Activated CD8-positive, alpha-beta memory T cell treated with anti-CD3 and anti-CD28 coated beads for 4 hours (primary cell): ENCODE data around the gene ATP8B3.

Experiments used
- DNase-seq, 2 donors: peaks; one replicate each; pipeline ENCODE4 v3.0.0-alpha.2; 2020; ENCODE audit warnings: low read depth in 2 of 2

ATP8B3 gene

GRCh38 chr19:1796395-1797142 lies 15.5 kb downstream of the ATP8B3 start:
- no peak for DNase-seq

GRCh38 chr19:1794424-1795172 lies 17.5 kb downstream of the ATP8B3 start:
- DNase-seq = no peak

GRCh38 chr19:1791879-1792278 lies 20.2 kb downstream of the ATP8B3 start:
- no peak for DNase-seq

- no peak for DNase-seq
These were observed 21.9 kb downstream of the ATP8B3 start for GRCh38 chr19:1790054-1790792.

GRCh38 chr19:1789261-1790041 lies 22.6 kb downstream of the ATP8B3 start:
- no peak for DNase-seq

- DNase-seq = no peak
These were observed 25.0 kb downstream of the ATP8B3 start for GRCh38 chr19:1787116-1787515.

GRCh38 chr19:1786668-1787067 lies 25.4 kb downstream of the ATP8B3 start:
- DNase-seq = no peak

- no peak for DNase-seq
These were observed 26.8 kb downstream of the ATP8B3 start for GRCh38 chr19:1785310-1785709.

GRCh38 chr19:1783874-1784273 lies 28.2 kb downstream of the ATP8B3 start:
- DNase-seq = no peak

GRCh38 chr19:1783354-1783753 lies 28.7 kb downstream of the ATP8B3 start:
- DNase-seq = no peak

GRCh38 chr19:1782521-1782920 lies 29.6 kb downstream of the ATP8B3 start:
- DNase-seq = no peak

- DNase-seq = no peak
These were observed 31.7 kb downstream of the ATP8B3 start for GRCh38 chr19:1780272-1780958.

GRCh38 chr19:1779574-1779973 lies 32.5 kb downstream of the ATP8B3 start:
- no peak for DNase-seq

- DNase-seq = no peak
These were observed 34.9 kb downstream of the ATP8B3 start for GRCh38 chr19:1777149-1777548.

GRCh38 chr19:1776606-1777147 lies 35.4 kb downstream of the ATP8B3 start:
- no peak for DNase-seq

GRCh38 chr19:1775951-1776605 lies 36.0 kb downstream of the ATP8B3 start:
- no peak for DNase-seq

- DNase-seq = no peak
These were observed 36.9 kb downstream of the ATP8B3 start for GRCh38 chr19:1774989-1775772.

- no peak for DNase-seq
These were observed 38.9 kb downstream of the ATP8B3 start for GRCh38 chr19:1773184-1773583.

- no peak for DNase-seq
These were observed 41.1 kb downstream of the ATP8B3 start for GRCh38 chr19:1770866-1771576.
